Measurements from ENCODE around the gene CLECL1. TPM values are rescaled to one million over a fixed set of nuclear protein-coding genes. Genes with fewer than 3 reads are reported as not detected.
"Not testable (repeated sequence)": the region's sequence is repeated elsewhere in the genome, so short reads cannot be mapped to it uniquely, and the experiment has no call there.

Gene CLECL1
- total and polyA plus RNA-seq, 2 donors (not counting 3 experiments of a cell fraction or from before 2014, with no cell fraction given) = not detected

DNA sequence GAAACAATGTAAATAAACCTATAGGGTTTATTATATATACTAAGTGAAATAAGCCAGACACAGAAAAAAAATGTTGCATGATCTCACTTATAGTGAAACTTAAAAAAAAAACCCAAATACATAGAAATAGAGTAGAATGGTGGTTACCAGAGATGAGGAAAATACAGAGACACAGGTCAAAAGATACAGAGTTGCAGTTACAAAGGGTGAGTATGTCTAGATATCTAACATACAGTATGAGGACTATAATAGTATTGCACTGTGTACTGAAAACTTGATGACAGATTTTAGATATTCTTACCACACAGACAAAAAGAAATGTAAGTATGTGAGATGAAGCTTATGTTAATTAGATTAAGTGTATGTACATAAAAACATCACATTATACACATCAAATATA, 35.3 kb downstream of the CLECL1 start:
- H2AFZ ChIP-seq (ENCODE audit: low read depth, low read length) = no peak overlapping the region
- H3K9ac ChIP-seq (replicated peaks; ENCODE audit: extremely low read depth, insufficient read depth, low read length) = no peak overlapping the region
- no peak for FAIRE-seq
- peaks cover 0 to 2% of the 10 kb centered on the region in 2 experiments for H3K36me3 ChIP-seq (ENCODE audit: control insufficient read depth in 2 of 2, extremely low read depth in 1 of 2, insufficient read depth in 2 of 2, low read length in 2 of 2)
- BruUV-seq (replicated peaks) = no TSS peak
- no peaks in the 10 kb centered on the region for H3K9me3 ChIP-seq (replicated peaks; ENCODE audit: control insufficient read depth, insufficient read depth, low read length)
- no peak overlapping the region for H3K4me2 ChIP-seq (ENCODE audit: insufficient read depth, low read length)
- no peaks in the 10 kb centered on the region for H3K9me1 ChIP-seq (replicated peaks; ENCODE audit: control insufficient read depth, extremely low read depth, insufficient read depth, low read length)
- dilution Hi-C loops (cut with MboI; ENCODE audit: extremely low pct_ligation_motif_present, low sequenced_read_pairs) (no loop called here), intact Hi-C loops (cut with micrococcal nuclease) (no loop called here)
- CTCF ChIA-PET = interaction anchor here (0.9 kb wide), 1 partner anchor 11 kb away, joined by 4 read pairs; no protein-coding TSS in a partner anchor
- no peak overlapping the region for H3K27ac ChIP-seq (ENCODE audit: insufficient read depth, low read depth, low read length)
- TF ChIP-seq MYC (IDR thresholded peaks at IDR 0.05; ENCODE audit: low read depth, low read length) = no peak
- TF ChIP-seq POLR2AphosphoS5 (IDR thresholded peaks at IDR 0.05; ENCODE audit: insufficient read depth, low read depth, low read length) = no peak
- TF ChIP-seq, protein P1, sequence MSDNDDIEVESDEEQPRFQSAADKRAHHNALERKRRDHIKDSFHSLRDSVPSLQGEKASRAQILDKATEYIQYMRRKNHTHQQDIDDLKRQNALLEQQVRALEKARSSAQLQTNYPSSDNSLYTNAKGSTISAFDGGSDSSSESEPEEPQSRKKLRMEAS (IDR thresholded peaks at IDR 0.05; ENCODE audit: insufficient read depth, insufficient read length) = no peak
- no peak for TF ChIP-seq POLR2A (IDR thresholded peaks at IDR 0.05; ENCODE audit: low read depth, low read length)
- TF ChIP-seq EZH2 (IDR thresholded peaks at IDR 0.05; ENCODE audit: borderline replicate concordance, low read depth, low read length, severe bottlenecking) = no peak
- no peak for TF ChIP-seq GATA2 (IDR thresholded peaks at IDR 0.05; ENCODE audit: insufficient read depth, insufficient read length, low read depth, low read length)
- TF ChIP-seq JUN (IDR thresholded peaks at IDR 0.05; ENCODE audit: borderline replicate concordance, insufficient read depth, insufficient read length, low read depth) = no peak
- no peak for TF ChIP-seq FOS (IDR thresholded peaks at IDR 0.05; ENCODE audit: borderline replicate concordance, insufficient read depth, low read length)
- TF ChIP-seq, protein P2, sequence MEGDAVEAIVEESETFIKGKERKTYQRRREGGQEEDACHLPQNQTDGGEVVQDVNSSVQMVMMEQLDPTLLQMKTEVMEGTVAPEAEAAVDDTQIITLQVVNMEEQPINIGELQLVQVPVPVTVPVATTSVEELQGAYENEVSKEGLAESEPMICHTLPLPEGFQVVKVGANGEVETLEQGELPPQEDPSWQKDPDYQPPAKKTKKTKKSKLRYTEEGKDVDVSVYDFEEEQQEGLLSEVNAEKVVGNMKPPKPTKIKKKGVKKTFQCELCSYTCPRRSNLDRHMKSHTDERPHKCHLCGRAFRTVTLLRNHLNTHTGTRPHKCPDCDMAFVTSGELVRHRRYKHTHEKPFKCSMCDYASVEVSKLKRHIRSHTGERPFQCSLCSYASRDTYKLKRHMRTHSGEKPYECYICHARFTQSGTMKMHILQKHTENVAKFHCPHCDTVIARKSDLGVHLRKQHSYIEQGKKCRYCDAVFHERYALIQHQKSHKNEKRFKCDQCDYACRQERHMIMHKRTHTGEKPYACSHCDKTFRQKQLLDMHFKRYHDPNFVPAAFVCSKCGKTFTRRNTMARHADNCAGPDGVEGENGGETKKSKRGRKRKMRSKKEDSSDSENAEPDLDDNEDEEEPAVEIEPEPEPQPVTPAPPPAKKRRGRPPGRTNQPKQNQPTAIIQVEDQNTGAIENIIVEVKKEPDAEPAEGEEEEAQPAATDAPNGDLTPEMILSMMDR (IDR thresholded peaks at IDR 0.05; ENCODE audit: extremely low read depth in 1 of 2, insufficient read depth in 1 of 2, low read depth in 1 of 2, low read length in 2 of 2) = no peak
- no peaks in the 10 kb centered on the region for H3K27me3 ChIP-seq (ENCODE audit: control insufficient read depth in 2 of 2, insufficient read depth in 2 of 2, low read length in 2 of 2)
- H4K20me1 ChIP-seq (replicated peaks; ENCODE audit: control insufficient read depth, extremely low read depth, insufficient read depth, low read length) = no peaks in the 10 kb centered on the region
- no peak for DNase-seq (ENCODE audit: low read depth, low spot score)
- POLR2A ChIA-PET = no interaction called here
- no peak overlapping the region for H3K4me3 ChIP-seq (replicated peaks in 1 of 3; ENCODE audit: insufficient read depth in 1 of 3, low read depth in 1 of 3, low read length in 3 of 3)
- H3K79me2 ChIP-seq (ENCODE audit: control insufficient read depth, insufficient read depth, low read length) = no peaks in the 10 kb centered on the region
- H3K4me1 ChIP-seq (ENCODE audit: control insufficient read depth, extremely low read depth, insufficient read depth, low read length) = peaks cover 17% of the 10 kb centered on the region

DNA sequence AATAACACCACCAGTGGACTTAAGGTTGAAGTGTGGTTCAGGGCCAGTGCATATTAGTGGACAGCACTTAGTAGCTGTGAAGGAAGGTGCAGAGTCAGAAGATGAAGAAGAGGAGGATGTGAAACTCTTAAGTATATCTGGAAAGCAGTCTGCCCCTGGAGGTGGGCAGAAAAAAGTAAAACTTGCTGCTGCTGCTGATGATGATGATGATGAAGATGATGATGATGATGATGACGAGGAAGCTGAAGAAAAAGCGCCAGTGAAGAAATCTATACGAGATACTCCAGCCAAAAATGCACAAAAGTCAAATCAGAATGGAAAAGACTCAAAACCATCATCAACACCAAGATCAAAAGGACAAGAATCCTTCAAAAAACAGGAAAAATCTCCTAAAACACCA, 37.2 kb downstream of the CLECL1 start:
- H3K4me2 ChIP-seq (ENCODE audit: insufficient read depth, low read length); H4K20me1 ChIP-seq (replicated peaks; ENCODE audit: control insufficient read depth, extremely low read depth, insufficient read depth, low read length); dilution Hi-C loops (cut with MboI; ENCODE audit: extremely low pct_ligation_motif_present, low sequenced_read_pairs); DNase-seq (ENCODE audit: low read depth, low spot score); H3K9me3 ChIP-seq (replicated peaks; ENCODE audit: control insufficient read depth, insufficient read depth, low read length); H3K9me1 ChIP-seq (replicated peaks; ENCODE audit: control insufficient read depth, extremely low read depth, insufficient read depth, low read length); FAIRE-seq; H3K36me3 ChIP-seq (ENCODE audit: control insufficient read depth in 2 of 2, extremely low read depth in 1 of 2, insufficient read depth in 2 of 2, low read length in 2 of 2); BruUV-seq (replicated peaks); H3K79me2 ChIP-seq (ENCODE audit: control insufficient read depth, insufficient read depth, low read length); H2AFZ ChIP-seq (ENCODE audit: low read depth, low read length); H3K27me3 ChIP-seq (ENCODE audit: control insufficient read depth in 2 of 2, insufficient read depth in 2 of 2, low read length in 2 of 2); H3K4me3 ChIP-seq (replicated peaks in 1 of 3; ENCODE audit: insufficient read depth in 1 of 3, low read depth in 1 of 3, low read length in 3 of 3); H3K9ac ChIP-seq (replicated peaks; ENCODE audit: extremely low read depth, insufficient read depth, low read length); CTCF ChIA-PET; intact Hi-C loops (cut with micrococcal nuclease); H3K27ac ChIP-seq (ENCODE audit: insufficient read depth, low read depth, low read length); POLR2A ChIA-PET: not testable (repeated sequence)
- H3K4me1 ChIP-seq (ENCODE audit: control insufficient read depth, extremely low read depth, insufficient read depth, low read length) = peaks cover 14% of the 10 kb centered on the region

DNA sequence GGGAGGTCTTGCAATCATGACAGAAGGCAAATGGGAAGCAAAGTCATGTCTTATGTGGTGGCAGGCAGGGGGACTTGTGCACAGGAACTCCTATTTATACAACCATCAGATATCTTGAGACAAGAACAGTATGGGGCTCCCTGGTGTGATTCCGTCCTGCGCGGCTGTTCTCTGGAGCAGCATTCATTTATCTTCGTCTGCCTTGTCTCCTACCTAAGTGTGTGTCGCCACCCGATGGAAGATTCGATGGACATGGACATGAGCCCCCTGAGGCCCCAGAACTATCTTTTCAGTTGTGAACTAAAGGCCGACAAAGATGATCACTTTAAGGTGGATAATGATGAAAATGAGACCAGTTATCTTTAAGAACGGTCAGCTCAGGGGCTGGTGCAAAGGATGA, 37.7 kb downstream of the CLECL1 start:
- BruUV-seq (replicated peaks); intact Hi-C loops (cut with micrococcal nuclease): not testable (repeated sequence)

More for the DNA sequence above, 37.7 kb downstream of the CLECL1 start:
- dilution Hi-C loops (cut with MboI; ENCODE audit: extremely low pct_ligation_motif_present, low sequenced_read_pairs); H3K9ac ChIP-seq (replicated peaks; ENCODE audit: extremely low read depth, insufficient read depth, low read length); H3K4me3 ChIP-seq (replicated peaks in 1 of 3; ENCODE audit: insufficient read depth in 1 of 3, low read depth in 1 of 3, low read length in 3 of 3); H4K20me1 ChIP-seq (replicated peaks; ENCODE audit: control insufficient read depth, extremely low read depth, insufficient read depth, low read length); FAIRE-seq; H3K27me3 ChIP-seq (ENCODE audit: control insufficient read depth in 2 of 2, insufficient read depth in 2 of 2, low read length in 2 of 2); H3K9me1 ChIP-seq (replicated peaks; ENCODE audit: control insufficient read depth, extremely low read depth, insufficient read depth, low read length); H3K36me3 ChIP-seq (ENCODE audit: control insufficient read depth in 2 of 2, extremely low read depth in 1 of 2, insufficient read depth in 2 of 2, low read length in 2 of 2); H3K27ac ChIP-seq (ENCODE audit: insufficient read depth, low read depth, low read length); H2AFZ ChIP-seq (ENCODE audit: low read depth, low read length); H3K9me3 ChIP-seq (replicated peaks; ENCODE audit: control insufficient read depth, insufficient read depth, low read length); POLR2A ChIA-PET; CTCF ChIA-PET; H3K79me2 ChIP-seq (ENCODE audit: control insufficient read depth, insufficient read depth, low read length); DNase-seq (ENCODE audit: low read depth, low spot score); H3K4me2 ChIP-seq (ENCODE audit: insufficient read depth, low read length): not testable (repeated sequence)
- H3K4me1 ChIP-seq (ENCODE audit: control insufficient read depth, extremely low read depth, insufficient read depth, low read length) = peaks cover 10% of the 10 kb centered on the region
